T-cell (primary cell): ENCODE results near the gene CCL4. TPM values are rescaled to one million over a fixed set of nuclear protein-coding genes. Genes with fewer than 3 reads are reported as not detected.
A peak's percentile ranks its signal among the peaks of the same experiment; 100 is the strongest.
"Not testable (repeated sequence)": the region's sequence is repeated elsewhere in the genome, so short reads cannot be mapped to it uniquely, and the experiment has no call there.

Experiments used
- ATAC-seq, 4 experiments: fragments of 200-7000 bp in 3 of 4; fragments of 150-1000 bp in 1 of 4; cut with Tn5 transposase; replicated peaks in 1 of 4; 1 replicate in 3 of 4; 2 replicates in 1 of 4; pipeline ENCODE4 v1.10.0; 2021; ENCODE audit warnings: moderate library complexity in 3 of 4, mild to moderate bottlenecking in 2 of 4, moderate number of reproducible peaks in 1 of 4
- CTCF ChIA-PET, 2 donors: fragments of 300-600 bp; sonication (Branson Sonifier 250); formaldehyde crosslinking; loops; one replicate each; lab custom pipeline; 2022; ENCODE audit warnings: antibody characterized with exemption in 2 of 2; lab: Charles Lee
- POLR2A ChIA-PET, 2 donors: fragments of 300-600 bp; sonication (Branson Sonifier 250); formaldehyde crosslinking; loops; one replicate each; lab custom pipeline; 2022; ENCODE audit warnings: antibody characterized with exemption in 2 of 2; lab: Charles Lee
- DNase-seq, 35 experiments: peaks; one replicate each; pipeline versions ENCODE4 v3.0.0 to v3.0.0-alpha.2; 2013 to 2023
- H3K27ac ChIP-seq: one replicate; pipeline ENCODE4 v1.5.1; 2013; ENCODE audit warnings: low read length
- H3K27me3 ChIP-seq, 2 experiments: replicated peaks in 1 of 2; 1 replicate in 1 of 2; 2 replicates in 1 of 2; pipeline versions ENCODE4 v1.6.1 to v1.7.0; 2013; ENCODE audit warnings: low read length in 1 of 2, mixed read lengths in 1 of 2; ENCODE audit not compliant: control insufficient read depth in 2 of 2, insufficient read depth in 2 of 2; ENCODE audit errors: extremely low read depth in 1 of 2
- H3K36me3 ChIP-seq, 2 donors: 1 replicate in 1 of 2; 2 replicates in 1 of 2; pipeline versions ENCODE4 v1.6.1 to v1.7.0; 2013; ENCODE audit warnings: low read length in 1 of 2; ENCODE audit not compliant: control insufficient read depth in 2 of 2, insufficient read depth in 1 of 2; ENCODE audit errors: extremely low read depth in 1 of 2
- H3K4me1 ChIP-seq, 2 experiments: 1 replicate in 1 of 2; 2 replicates in 1 of 2; pipeline versions ENCODE4 v1.6.1 to v1.7.0; 2013; ENCODE audit warnings: low read length in 2 of 2, mixed read lengths in 1 of 2; ENCODE audit not compliant: insufficient read depth in 2 of 2, control insufficient read depth in 1 of 2; ENCODE audit errors: extremely low read depth in 1 of 2
- H3K4me3 ChIP-seq, 2 donors: 1 replicate in 1 of 2; 2 replicates in 1 of 2; pipeline versions ENCODE4 v1.5.1 to v1.7.0; 2013; ENCODE audit warnings: mild to moderate bottlenecking in 2 of 2, low read length in 1 of 2, moderate library complexity in 1 of 2; ENCODE audit not compliant: control insufficient read depth in 1 of 2; ENCODE audit errors: extremely low read depth in 1 of 2
- H3K9me3 ChIP-seq: 2 replicates; pipeline ENCODE4 v1.7.0; 2013
- H3K27ac Mint-ChIP-seq, 2 donors: one replicate each; pipeline ENCODE4 v1.8.0; 2020 to 2021; ENCODE audit warnings: mild to moderate bottlenecking in 2 of 2, mixed read lengths in 2 of 2
- H3K27me3 Mint-ChIP-seq, 2 donors: one replicate each; pipeline ENCODE4 v1.8.0; 2021 to 2022; ENCODE audit warnings: mixed read lengths in 2 of 2
- H3K36me3 Mint-ChIP-seq: one replicate; pipeline ENCODE4 v1.8.0; 2021; ENCODE audit warnings: mixed read lengths
- H3K4me1 Mint-ChIP-seq, 3 donors: one replicate each; pipeline ENCODE4 v1.8.0; 2020 to 2022; ENCODE audit warnings: mixed read lengths in 3 of 3, mild to moderate bottlenecking in 1 of 3
- H3K4me3 Mint-ChIP-seq, 3 donors: one replicate each; pipeline ENCODE4 v1.8.0; 2020 to 2022; ENCODE audit warnings: mild to moderate bottlenecking in 3 of 3, mixed read lengths in 3 of 3, moderate library complexity in 3 of 3
- H3K9me3 Mint-ChIP-seq, 3 donors: one replicate each; pipeline ENCODE4 v1.8.0; 2020 to 2022; ENCODE audit warnings: mixed read lengths in 3 of 3
- WGBS: methylation state at CpG from one replicate; pipeline ENCODE4 v1.1.5; 2013; ENCODE audit warnings: missing lambda C conversion rate; ENCODE audit not compliant: insufficient coverage; 5-methylcytosine and 5-hydroxymethylcytosine counted together
- total RNA-seq, 35 experiments: library from RNA in 6 of 35; stranded (reverse) in 6 of 35; fragments of 120-200 nt in 1 of 35; gene quantifications; one replicate each; pipeline versions ENCODE4 v1.2.1 to v1.2.4 and lab custom pipeline; 2013 to 2026

The CCL4 gene
- total RNA-seq, 5 donors from 2014 or later (not counting 1 experiment from before 2014, with no cell fraction given) = 6.2 to 20.4 (median 16.1) TPM

DNA sequence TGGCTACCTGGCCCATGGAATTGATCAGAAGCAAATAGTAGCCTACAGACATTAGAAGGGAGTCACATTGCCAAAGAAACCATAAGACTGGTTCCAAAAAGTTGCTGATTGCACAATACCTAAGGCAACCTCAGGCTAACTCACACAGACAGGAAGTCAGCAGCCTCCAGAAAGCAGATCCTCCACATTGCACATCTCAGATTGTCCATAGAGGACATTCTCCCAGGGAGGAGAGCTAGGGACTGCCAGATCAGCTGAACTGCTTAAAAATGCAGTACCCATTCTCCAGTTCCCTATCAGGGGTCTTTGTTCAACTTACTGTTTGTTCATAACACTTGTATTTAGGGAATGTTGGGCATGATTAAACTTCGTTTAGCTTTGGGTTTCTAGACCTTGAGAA lies 17.9 kb upstream of the CCL4 start:
- H3K27ac ChIP-seq = no peak overlapping the region
- ATAC-seq (no peak), DNase-seq (no peak)
- H3K36me3 ChIP-seq = no peaks in the 10 kb centered on the region
- peaks cover 0 to 5% of the 10 kb centered on the region in 2 experiments for H3K27me3 ChIP-seq
- Mint-ChIP-seq H3K4me3 (no peak overlapping the region), H3K27ac (peak overlapping the region in 1 of 2 donors; percentile 43), H3K9me3 (no peaks in the 10 kb centered on the region), H3K36me3 (no peaks in the 10 kb centered on the region), H3K4me1 (peaks cover 19 to 66% (median 30%) of the 10 kb centered on the region in 3 donors), H3K27me3 (peaks cover 22 to 25% of the 10 kb centered on the region in 2 donors)
- POLR2A ChIA-PET = no interaction called here
- whole genome bisulfite sequencing = no CpG with 5 or more reads among the region's 1 CpG
- CTCF ChIA-PET = interaction anchor here in 1 of 2 donors (0.5 kb wide), 1 partner anchor 237 kb away, joined by 3 read pairs; no protein-coding TSS in a partner anchor
- no peak overlapping the region for H3K4me3 ChIP-seq
- peaks cover 0 to 65% of the 10 kb centered on the region in 2 experiments for H3K4me1 ChIP-seq
- no peaks in the 10 kb centered on the region for H3K9me3 ChIP-seq

DNA sequence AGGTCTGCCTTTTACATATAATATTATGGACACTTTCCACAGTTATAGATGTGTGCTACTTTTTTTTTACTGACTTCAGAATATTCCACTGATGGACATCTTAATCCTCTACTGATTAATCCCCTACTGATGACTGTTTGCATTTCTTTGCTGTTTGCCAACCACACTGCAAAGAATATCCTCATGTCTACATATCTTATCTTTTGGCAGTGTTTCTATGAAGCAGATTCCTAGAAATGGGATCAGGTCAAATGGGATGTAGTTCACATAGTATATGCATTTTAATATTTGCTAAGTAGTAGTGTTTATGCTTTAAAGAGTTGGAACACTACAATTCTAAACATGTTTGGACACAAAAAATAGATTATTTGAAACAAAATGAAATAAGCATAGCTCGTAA lies 16.8 kb upstream of the CCL4 start:
- WGBS = 100% methylated on average over 1 of the region's 1 CpG
- CTCF ChIA-PET = interaction anchor here in 1 of 2 donors (0.9 kb wide), 1 partner anchor 14 kb away, joined by 3 read pairs; no protein-coding TSS in a partner anchor
- H3K27me3 Mint-ChIP-seq = peaks cover 22% of the 10 kb centered on the region in 2 donors

DNA sequence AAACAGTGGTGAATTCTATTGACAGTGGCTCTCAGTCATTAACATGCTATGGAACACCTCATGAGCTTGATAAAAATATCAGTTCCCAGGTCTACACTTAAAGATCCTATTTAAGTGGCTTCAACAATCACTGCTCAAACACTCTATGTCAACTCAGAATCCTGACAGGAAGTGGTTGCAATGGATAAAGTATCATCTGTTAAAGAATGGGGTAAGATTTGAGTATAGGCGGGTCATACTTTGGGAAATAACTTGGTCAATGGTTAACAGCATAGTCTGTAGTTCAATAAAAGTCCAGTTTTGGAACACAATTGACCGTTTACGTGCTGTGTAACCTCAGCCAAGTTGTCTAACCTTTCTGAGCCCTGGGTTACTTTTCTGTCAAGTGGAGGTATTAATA lies 16.2 kb upstream of the CCL4 start:
- H3K27me3 ChIP-seq, H3K9me3 Mint-ChIP-seq, DNase-seq, POLR2A ChIA-PET, ATAC-seq, H3K4me3 ChIP-seq, H3K36me3 ChIP-seq, H3K4me3 Mint-ChIP-seq, H3K27ac Mint-ChIP-seq, H3K27ac ChIP-seq, H3K9me3 ChIP-seq, H3K36me3 Mint-ChIP-seq: not testable (repeated sequence)
- Mint-ChIP-seq H3K4me1 (peaks cover 14 to 62% (median 23%) of the 10 kb centered on the region in 3 donors), H3K27me3 (peaks cover 20 to 22% of the 10 kb centered on the region in 2 donors)
- peaks cover 0 to 54% of the 10 kb centered on the region in 2 experiments for H3K4me1 ChIP-seq
- no CpG with 5 or more reads among the region's 3 CpGs for WGBS
- CTCF ChIA-PET = interaction anchor here in 1 of 2 donors (0.9 kb wide), 1 partner anchor 15 kb away, joined by 3 read pairs; no protein-coding TSS in a partner anchor

More for the DNA sequence above, 16.8 kb upstream of the CCL4 start:
- DNase-seq = no peak
- H3K4me3 ChIP-seq = no peak overlapping the region
- H3K36me3 ChIP-seq = no peaks in the 10 kb centered on the region
- H3K27ac ChIP-seq = no peak overlapping the region
- peaks cover 0 to 5% of the 10 kb centered on the region in 2 experiments for H3K27me3 ChIP-seq
- Mint-ChIP-seq H3K4me3 (no peak overlapping the region), H3K4me1 (peaks cover 19 to 65% (median 29%) of the 10 kb centered on the region in 3 donors), H3K27ac (no peak overlapping the region), H3K9me3 (no peaks in the 10 kb centered on the region), H3K36me3 (no peaks in the 10 kb centered on the region)
- no peak for ATAC-seq
- H3K4me1 ChIP-seq = peaks cover 0 to 56% of the 10 kb centered on the region in 2 experiments
- H3K9me3 ChIP-seq = no peaks in the 10 kb centered on the region
- POLR2A ChIA-PET = no interaction called here

DNA sequence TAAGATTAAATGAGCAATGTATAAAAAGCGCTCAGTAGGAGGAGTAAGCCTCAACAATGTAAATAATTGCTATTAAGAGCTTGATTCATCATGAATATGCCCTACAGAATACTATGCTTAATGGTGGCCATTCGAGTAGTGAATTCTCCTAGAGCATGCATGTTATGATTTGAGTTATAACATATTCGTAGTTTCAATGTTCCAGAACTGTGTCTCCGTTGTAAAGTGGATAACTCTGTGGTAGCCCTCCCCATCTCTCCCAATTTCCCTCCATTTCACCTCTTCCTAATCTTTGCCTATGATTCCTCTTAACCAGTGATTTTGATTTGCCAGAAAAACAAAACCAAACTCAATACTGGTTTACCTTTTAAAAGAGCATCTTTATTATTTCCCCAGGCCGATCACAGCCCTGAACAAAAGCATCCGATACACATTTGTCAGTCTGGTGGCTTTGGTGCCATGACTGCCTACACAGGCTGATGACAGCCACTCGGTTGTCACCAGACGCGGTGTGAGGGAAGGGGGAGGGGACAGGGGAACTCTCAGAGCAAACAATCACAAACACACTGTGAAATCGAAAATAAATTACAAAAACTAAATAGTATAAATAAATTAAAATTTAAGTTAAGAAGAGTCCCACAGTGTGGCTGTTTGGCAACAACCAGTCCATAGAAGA lies 15.6 kb upstream of the CCL4 start:
- 100% methylated on average over 2 of the region's 10 CpGs for WGBS
- H3K27me3 Mint-ChIP-seq = peaks cover 20 to 22% of the 10 kb centered on the region in 2 donors
- H3K4me3 Mint-ChIP-seq, H3K27ac Mint-ChIP-seq, H3K36me3 ChIP-seq, H3K9me3 ChIP-seq, H3K36me3 Mint-ChIP-seq, POLR2A ChIA-PET, ATAC-seq, H3K4me3 ChIP-seq, H3K27me3 ChIP-seq, H3K9me3 Mint-ChIP-seq: not testable (repeated sequence)
- CTCF ChIA-PET = interaction anchor here in 1 of 2 donors (0.7 kb wide), 1 partner anchor 106 kb away, joined by 3 read pairs; no protein-coding TSS in a partner anchor
- H3K4me1 ChIP-seq = peaks cover 0 to 50% of the 10 kb centered on the region in 2 experiments
- H3K27ac ChIP-seq = peak overlapping the region; percentile 54
- DNase-seq = peak in 12 of 35 experiments; percentile 13 to 62 (median 30)
- H3K4me1 Mint-ChIP-seq = peaks cover 9 to 61% (median 18%) of the 10 kb centered on the region in 3 donors

DNA sequence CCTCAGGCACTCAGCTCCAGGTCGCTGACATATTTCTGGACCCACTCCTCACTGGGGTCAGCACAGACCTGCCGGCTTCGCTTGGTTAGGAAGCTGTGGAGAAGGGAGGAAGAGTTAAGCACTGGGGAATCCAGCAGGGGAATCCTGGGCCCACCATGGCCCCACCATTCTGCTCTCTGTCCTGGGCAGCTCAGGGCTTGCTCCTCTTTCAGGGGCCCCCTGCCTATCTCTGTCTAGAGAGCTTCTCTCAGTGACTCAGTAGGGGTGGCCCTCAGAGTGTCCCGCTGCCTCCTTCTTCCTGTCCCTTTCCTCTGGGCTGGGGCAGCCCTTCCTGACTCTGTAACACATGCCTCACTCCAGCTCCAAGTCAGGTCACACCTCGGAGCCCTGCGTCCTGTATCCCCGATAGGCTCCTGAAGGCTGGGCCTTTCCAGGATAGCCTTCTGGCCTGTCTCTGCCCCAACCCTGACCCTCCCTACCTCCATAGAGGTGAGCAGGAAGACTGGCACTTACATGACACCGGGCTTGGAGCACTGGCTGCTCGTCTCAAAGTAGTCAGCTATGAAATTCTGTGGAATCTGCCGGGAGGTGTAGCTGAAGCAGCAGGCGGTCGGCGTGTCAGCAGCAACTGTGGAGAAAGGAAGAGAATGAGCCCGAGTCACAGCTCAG lies 14.8 kb upstream of the CCL4 start:
- no peak for DNase-seq
- 89% methylated on average over 7 of the region's 14 CpGs for WGBS
- H3K27me3 Mint-ChIP-seq = peaks cover 18 to 26% of the 10 kb centered on the region in 2 donors
- peaks cover 9 to 54% (median 13%) of the 10 kb centered on the region in 3 donors for H3K4me1 Mint-ChIP-seq
- H3K27me3 ChIP-seq = peaks cover 0 to 5% of the 10 kb centered on the region in 2 experiments
- H3K36me3 Mint-ChIP-seq = no peaks in the 10 kb centered on the region
- ChIA-PET CTCF (interaction anchor here in 1 of 2 donors (0.7 kb wide), 1 partner anchor 107 kb away, joined by 3 read pairs; no protein-coding TSS in a partner anchor), POLR2A (no interaction called here)
- peaks cover 0 to 46% of the 10 kb centered on the region in 2 experiments for H3K4me1 ChIP-seq
- H3K9me3 ChIP-seq = no peaks in the 10 kb centered on the region
- no peaks in the 10 kb centered on the region for H3K36me3 ChIP-seq
- no peaks in the 10 kb centered on the region for H3K9me3 Mint-ChIP-seq
- peak overlapping the region; percentile 54 for H3K27ac ChIP-seq
- peak overlapping the region in 1 of 3 donors; percentile 32 for H3K4me3 Mint-ChIP-seq
- no peak for ATAC-seq
- no peak overlapping the region for H3K4me3 ChIP-seq
- peak overlapping the region; percentile 1 to 66 for H3K27ac Mint-ChIP-seq

DNA sequence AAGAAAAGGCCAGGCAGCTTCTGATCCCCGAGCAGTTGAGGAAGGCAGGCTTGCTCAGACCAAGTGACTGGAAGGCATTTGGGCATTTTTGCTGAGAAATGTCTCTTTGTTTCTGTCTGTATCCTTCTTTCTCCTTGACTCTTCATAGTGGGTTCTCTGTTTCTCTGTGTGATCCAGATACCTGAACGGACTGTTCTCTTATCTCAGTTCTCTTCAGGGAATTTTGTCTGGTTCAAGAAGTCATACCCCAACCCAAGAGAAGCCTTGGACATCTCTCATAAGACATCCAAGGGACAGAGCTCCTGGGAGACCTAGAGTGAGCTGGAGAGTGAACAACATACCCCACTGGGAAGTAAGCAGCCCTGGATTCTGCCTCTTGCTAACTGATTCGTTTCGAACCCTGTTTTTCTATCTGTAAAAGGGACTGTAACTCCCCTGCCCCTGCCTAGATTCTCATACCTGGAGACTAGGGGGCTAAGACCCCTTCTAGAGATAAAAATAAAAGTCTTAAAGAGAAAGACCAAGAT lies 14.2 kb upstream of the CCL4 start:
- no peaks in the 10 kb centered on the region for H3K9me3 ChIP-seq
- H3K27me3 Mint-ChIP-seq = peaks cover 20 to 29% of the 10 kb centered on the region in 2 donors
- no peaks in the 10 kb centered on the region for H3K9me3 Mint-ChIP-seq
- peak overlapping the region; percentile 1 to 66 for H3K27ac Mint-ChIP-seq
- H3K36me3 ChIP-seq = no peaks in the 10 kb centered on the region
- DNase-seq (no peak), ATAC-seq (no peak)
- peaks cover 9 to 50% (median 13%) of the 10 kb centered on the region in 3 donors for H3K4me1 Mint-ChIP-seq
- peaks cover 0 to 5% of the 10 kb centered on the region in 2 experiments for H3K27me3 ChIP-seq
- peak overlapping the region; percentile 54 for H3K27ac ChIP-seq
- ChIA-PET CTCF (no interaction called here), POLR2A (no interaction called here)
- H3K36me3 Mint-ChIP-seq = no peaks in the 10 kb centered on the region
- WGBS = 67% methylated on average over 1 of the region's 4 CpGs
- peaks cover 0 to 42% of the 10 kb centered on the region in 2 experiments for H3K4me1 ChIP-seq
- H3K4me3 ChIP-seq = no peak overlapping the region
- peak overlapping the region in 1 of 3 donors; percentile 32 for H3K4me3 Mint-ChIP-seq
